ENCODE results near the gene ATP2B2.
A peak's percentile ranks its signal among the peaks of the same experiment; 100 is the strongest.

The ATP2B2 gene

GRCh38 chr3:10365791-10366190 lies 139.6 kb downstream of the ATP2B2 start:
- no peak for DNase-seq (ENCODE audit: low read depth, low spot score)

DNA sequence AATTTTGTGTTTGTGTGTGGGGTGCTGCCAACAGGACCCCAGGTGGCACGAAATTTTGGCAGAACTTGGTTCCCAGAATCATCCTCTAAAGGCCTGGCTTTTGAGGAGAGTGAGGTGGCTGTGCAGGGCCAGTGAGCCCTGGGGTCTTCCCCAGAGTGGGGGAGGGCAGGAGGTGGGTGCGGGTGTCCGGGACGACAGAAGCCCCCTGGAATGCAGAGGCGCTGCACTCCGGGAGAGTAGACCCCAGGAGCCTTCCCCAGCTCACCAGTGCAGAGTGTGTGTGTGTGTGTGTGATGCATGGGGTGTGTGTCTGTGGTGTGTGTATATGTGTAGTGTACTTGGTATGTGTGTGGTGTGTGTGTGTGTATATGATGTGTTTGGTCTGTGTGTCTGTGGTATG lies 140.1 kb downstream of the ATP2B2 start:
- no peak for DNase-seq (ENCODE audit: low read depth, low spot score)

- DNase-seq (ENCODE audit: low read depth, low spot score): no peak
Measured at GRCh38 chr3:10364806-10365205, 140.6 kb downstream of the ATP2B2 start.

DNA sequence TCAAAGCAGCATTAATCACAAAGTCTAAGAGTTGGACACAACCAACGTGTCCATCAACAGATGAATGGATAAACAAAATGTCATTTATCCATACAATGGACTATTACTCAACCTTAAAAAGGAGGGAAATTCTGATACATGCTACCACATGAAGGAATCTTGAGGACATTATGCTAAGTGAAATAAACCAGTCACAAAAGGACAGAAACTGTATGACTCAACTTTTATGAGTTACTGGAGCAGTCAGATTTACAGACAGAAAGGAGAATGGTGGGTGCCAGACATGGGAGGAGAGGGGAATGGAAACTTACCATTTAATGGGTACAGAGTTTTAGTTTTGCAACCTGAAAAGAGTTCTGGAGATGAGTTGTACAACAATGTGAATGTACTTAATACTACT lies 141.5 kb downstream of the ATP2B2 start:
- DNase-seq (ENCODE audit: low read depth, low spot score): no peak

GRCh38 chr3:10361375-10361774 lies 144.0 kb downstream of the ATP2B2 start:
- no peak for DNase-seq (ENCODE audit: low read depth, low spot score)

GRCh38 chr3:10360478-10360877 lies 144.9 kb downstream of the ATP2B2 start:
- no peak for DNase-seq (ENCODE audit: low read depth, low spot score)

DNA sequence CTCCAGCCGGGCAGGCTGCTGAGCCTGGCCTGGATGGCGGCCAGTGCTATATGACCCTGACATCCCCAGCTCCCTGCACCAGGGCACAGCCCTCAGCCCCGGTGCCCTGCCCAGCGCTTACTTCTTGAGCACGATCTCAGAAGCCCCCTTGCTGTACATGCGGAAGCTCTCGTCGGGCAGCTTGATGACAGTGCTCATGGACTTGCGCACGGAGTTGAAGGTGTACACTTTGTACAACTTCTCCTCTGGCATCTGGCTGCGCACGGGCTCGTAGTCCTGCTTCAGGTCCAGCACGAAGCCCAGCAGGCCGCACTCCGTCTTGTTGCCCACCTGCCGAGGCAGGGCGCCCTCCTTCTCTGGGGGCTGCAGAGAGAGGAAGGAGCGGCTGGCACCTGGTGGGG lies 145.6 kb downstream of the ATP2B2 start:
- no peak for DNase-seq (ENCODE audit: low read depth, low spot score)

- DNase-seq (ENCODE audit: low read depth, low spot score): no peak
Measured at GRCh38 chr3:10358309-10358980, 146.9 kb downstream of the ATP2B2 start.

GRCh38 chr3:10357592-10358308 lies 147.6 kb downstream of the ATP2B2 start:
- DNase-seq (ENCODE audit: low read depth, low spot score): peak; percentile 85

- DNase-seq (ENCODE audit: low read depth, low spot score): no peak
Measured at GRCh38 chr3:10357095-10357494, 148.3 kb downstream of the ATP2B2 start.

GRCh38 chr3:10356461-10356981 lies 148.9 kb downstream of the ATP2B2 start:
- no peak for DNase-seq (ENCODE audit: low read depth, low spot score)

DNA sequence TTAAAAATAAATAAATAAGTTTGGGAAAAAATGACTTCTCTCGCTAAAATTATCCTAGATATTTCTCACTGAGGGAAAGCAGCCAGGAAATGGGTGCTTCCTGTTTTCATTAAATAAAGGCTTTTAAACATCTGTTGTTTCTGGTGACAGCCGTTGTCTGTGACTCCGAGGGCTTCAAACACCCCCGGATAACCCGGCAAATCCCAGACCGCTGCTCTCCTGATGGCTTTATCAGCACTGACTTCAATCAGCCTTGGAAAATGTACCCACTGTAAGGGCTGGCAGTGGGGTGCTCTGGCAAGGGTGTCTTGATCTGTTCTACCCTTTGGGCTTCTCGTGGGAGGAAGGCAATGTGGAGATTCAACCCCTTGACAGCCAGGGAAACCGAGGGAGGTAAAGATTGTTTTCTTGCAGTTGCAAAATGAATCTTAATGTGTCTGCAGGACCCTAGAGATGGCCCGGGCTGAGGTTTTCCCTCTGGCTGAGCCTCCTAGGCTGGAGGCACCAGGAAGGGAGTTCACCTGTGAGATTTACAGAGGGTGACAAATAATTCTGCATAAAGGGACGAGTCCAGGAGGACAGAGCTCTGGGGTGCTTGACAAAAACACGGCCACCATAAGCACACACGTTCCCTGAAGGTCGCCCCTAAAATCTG lies 150.9 kb downstream of the ATP2B2 start:
- no peak for DNase-seq (ENCODE audit: low read depth, low spot score)

DNA sequence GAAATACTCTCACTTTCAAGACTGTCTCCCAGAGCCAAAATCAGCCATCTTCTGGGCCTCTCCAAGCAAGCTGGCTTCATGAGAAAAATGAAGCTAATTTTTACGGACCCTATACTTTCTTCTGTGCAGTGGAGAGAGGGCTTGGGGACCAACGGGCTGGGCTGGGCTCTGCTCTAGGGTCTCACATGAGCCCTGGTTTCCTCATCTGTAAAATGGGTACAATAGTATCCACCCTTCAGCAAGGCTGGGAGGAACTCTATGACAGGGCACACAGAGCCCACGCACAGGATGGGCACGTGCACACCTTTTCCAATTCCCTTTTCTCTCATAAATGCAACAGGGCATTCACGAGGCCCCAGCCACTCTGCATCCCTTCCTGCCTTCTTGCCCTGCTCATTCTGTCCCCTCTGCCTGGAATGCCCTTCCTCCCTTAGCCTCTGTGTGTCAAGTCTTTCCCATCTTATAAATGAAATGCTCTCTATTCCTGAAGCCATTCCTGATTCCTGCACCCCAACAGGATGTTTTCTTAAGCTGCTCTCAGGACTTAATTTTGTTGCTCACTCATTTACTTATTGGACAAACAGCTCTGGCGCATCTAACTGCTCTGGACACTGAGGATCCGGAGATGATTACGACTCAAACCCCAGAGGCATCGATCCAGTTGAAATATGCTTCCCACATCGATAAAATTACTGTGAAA lies 151.6 kb downstream of the ATP2B2 start:
- no peak for DNase-seq (ENCODE audit: low read depth, low spot score)

GRCh38 chr3:10353160-10353559 lies 152.2 kb downstream of the ATP2B2 start:
- DNase-seq (ENCODE audit: low read depth, low spot score): no peak

DNA sequence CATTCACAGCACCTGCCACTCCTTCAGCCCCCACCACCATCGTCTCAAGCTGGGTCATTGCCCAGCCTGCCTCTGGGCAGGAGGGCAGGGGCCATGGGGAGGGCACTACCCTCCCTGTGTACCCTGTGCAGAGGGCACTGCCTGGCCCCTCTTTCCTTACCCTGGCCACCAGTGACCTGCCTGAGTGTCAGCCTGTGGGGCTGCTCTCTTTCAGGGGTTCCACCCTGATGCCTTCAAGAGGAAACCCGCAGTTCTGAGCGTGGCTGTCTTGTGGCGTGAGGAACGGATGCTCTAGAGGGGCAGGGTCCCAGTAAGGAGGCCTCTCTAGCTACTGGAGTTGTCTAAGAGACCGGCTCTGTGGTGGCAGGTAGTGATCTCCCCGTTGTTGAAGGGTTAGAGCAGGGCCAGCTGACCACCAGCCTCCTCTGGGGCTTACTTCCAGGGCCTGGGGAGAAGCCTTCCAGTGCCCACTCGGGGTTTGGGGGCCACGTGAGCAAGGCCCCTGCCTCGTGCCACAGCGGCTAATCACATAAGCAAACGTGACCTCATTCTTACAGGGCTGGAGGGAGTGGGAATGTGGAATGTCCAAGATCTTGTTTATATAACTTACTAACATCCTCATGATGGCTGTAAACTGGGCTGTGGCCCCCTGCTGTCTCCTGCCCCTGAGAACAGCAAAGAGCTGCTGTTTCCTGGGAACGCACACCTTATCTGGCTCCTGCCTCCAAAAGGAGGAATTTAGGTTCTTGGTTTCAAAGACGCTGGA lies 153.1 kb downstream of the ATP2B2 start:
- DNase-seq (ENCODE audit: low read depth, low spot score): peak; percentile 93

- no peak for DNase-seq (ENCODE audit: low read depth, low spot score)
Measured at GRCh38 chr3:10351013-10351735, 154.2 kb downstream of the ATP2B2 start.

DNA sequence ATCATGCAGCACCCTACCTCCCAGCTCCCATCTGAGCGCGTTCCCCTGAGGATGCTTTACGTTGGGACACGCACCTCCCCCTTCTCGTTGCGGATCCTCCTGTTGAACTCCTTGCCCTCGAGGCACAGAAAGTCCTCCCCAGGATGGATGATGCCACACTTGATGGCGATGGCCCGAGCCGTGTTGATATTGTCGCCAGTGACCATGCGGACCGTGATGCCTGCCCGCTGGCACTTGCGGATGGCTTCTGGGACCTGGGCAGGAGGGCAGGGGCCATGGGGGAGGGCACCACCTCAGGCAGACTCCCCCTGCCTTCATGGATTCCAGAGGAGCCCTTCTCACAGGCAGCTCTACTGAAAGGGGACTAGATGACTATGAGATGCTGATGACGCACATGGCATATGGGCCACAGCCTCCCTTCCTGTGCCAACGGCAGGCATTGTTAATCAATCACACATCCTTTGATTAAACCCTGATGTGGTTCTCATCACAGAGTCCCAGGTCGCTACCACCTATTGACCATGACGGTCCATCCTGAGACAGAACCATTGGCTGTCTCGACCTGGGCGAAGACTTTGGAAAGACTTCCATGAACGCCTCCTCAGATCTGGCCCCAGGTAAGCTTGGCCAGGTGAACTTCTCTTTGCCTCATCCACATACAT lies 154.9 kb downstream of the ATP2B2 start:
- DNase-seq (ENCODE audit: low read depth, low spot score): no peak

DNA sequence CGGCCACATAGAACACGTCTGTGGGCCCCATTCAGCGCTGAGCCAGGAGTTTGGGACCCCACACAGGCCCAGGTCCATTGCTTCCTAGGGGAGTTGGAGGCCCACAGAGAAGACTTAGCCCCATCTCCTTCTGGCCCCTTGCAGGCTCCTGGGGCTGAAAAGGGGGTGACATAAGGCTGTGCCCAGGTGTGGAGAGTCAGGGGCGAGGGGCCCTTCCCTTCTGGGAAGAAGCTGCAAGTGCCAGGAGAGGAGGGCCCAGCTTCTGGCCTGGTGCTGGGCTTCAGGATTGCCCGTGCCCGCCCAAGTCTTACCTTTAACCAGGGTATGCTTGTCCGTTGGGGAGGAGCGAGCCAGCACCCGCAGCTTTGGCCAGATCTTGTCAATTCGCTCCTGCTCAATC lies 155.6 kb downstream of the ATP2B2 start:
- no peak for DNase-seq (ENCODE audit: low read depth, low spot score)

GRCh38 chr3:10348404-10348721 lies 157.0 kb downstream of the ATP2B2 start:
- no peak for DNase-seq (ENCODE audit: low read depth, low spot score)

Measured in brain pericyte (primary cell).